Tibial nerve (tissue), 4 donors: ENCODE results near the gene VCAN. TPM values are rescaled to one million over a fixed set of nuclear protein-coding genes. Genes with fewer than 3 reads are reported as not detected.
A peak's percentile ranks its signal among the peaks of the same experiment; 100 is the strongest.
"Not testable (repeated sequence)": the region's sequence is repeated elsewhere in the genome, so short reads cannot be mapped to it uniquely, and the experiment has no call there.

ENCODE experiments used
- DNase-seq, 2 donors: peaks; one replicate each; pipeline ENCODE4 v3.0.0-alpha.2; 2019; ENCODE audit warnings: low spot score in 2 of 2
- H3K27ac ChIP-seq, 4 donors: fragments of 200-600 bp; sonication (generic) in 3 of 4; one replicate each; pipeline ENCODE4 v1.5.1; 2017 to 2019; ENCODE audit warnings: mild to moderate bottlenecking in 1 of 4
- H3K27me3 ChIP-seq, 2 donors: fragments of 200-600 bp; sonication (generic) in 1 of 2; one replicate each; pipeline versions ENCODE4 v1.5.1 to v1.6.0; 2017 to 2019
- H3K36me3 ChIP-seq, 3 donors: fragments of 200-600 bp; sonication (generic); one replicate each; pipeline ENCODE4 v1.5.1; 2018 to 2019
- H3K4me1 ChIP-seq, 4 donors: fragments of 200-600 bp; sonication (generic) in 3 of 4; one replicate each; pipeline ENCODE4 v1.5.1; 2017 to 2019
- H3K4me3 ChIP-seq, 4 donors: fragments of 200-600 bp; sonication (generic) in 3 of 4; one replicate each; pipeline ENCODE4 v1.5.1; 2017 to 2019; ENCODE audit warnings: mild to moderate bottlenecking in 1 of 4, moderate library complexity in 1 of 4
- H3K9me3 ChIP-seq, 4 donors: fragments of 200-600 bp; sonication (generic) in 3 of 4; one replicate each; pipeline ENCODE4 v1.5.1; 2017 to 2019
- CTCF ChIP-seq, 5 experiments: fragments of 200-600 bp in 3 of 5; fragments of 450-650 bp in 2 of 5; sonication (generic) in 3 of 5; IDR thresholded peaks; one replicate each; pipeline ENCODE4 v1.5.1; 2016 to 2019; ENCODE audit warnings: antibody characterized with exemption in 5 of 5, mild to moderate bottlenecking in 3 of 5, moderate library complexity in 2 of 5
- EP300 ChIP-seq, 2 donors: sonication (generic); formaldehyde crosslinking; IDR thresholded peaks; one replicate each; pipeline ENCODE4 v1.6.1; 2017; ENCODE audit warnings: antibody characterized with exemption in 2 of 2, mild to moderate bottlenecking in 1 of 2
- POLR2A ChIP-seq, 2 donors: fragments of 450-650 bp; IDR thresholded peaks; one replicate each; pipeline ENCODE4 v1.6.1; 2017; ENCODE audit warnings: antibody characterized with exemption in 2 of 2, mild to moderate bottlenecking in 2 of 2, moderate library complexity in 2 of 2
- WGBS, 2 donors: methylation state at CpG; one replicate each; pipeline ENCODE4 v1.1.5; 2018; 5-methylcytosine and 5-hydroxymethylcytosine counted together
- total RNA-seq, 4 donors: library from RNA; depleted of rRNA; stranded (reverse); fragments of >200 nt; gene quantifications; one replicate each; pipeline ENCODE4 v1.1.0, GENCODE V29; 2016

The VCAN gene
- total RNA-seq, 4 donors from 2014 or later, result 45.7 to 145 (median 65.4) TPM

- peak; percentile 30 to 56 for DNase-seq
- 49 to 50% methylated on average over 13 of the region's 13 CpGs for WGBS, 2 donors
- TF ChIP-seq CTCF (IDR thresholded peaks at IDR 0.05) (peak; percentile 60 to 78 (median 62)), POLR2A (IDR thresholded peaks at IDR 0.05) (no peak), EP300 (IDR thresholded peaks at IDR 0.05) (peak in 1 of 2 donors; percentile 39)
Measured at GRCh38 chr5:83430130-83431010, 41.2 kb upstream of the VCAN start.

GRCh38 chr5:83433891-83434290 lies 37.7 kb upstream of the VCAN start:
- no peak overlapping the region for H3K4me3 ChIP-seq
- no peaks in the 10 kb centered on the region for H3K9me3 ChIP-seq
- no peak overlapping the region for H3K27ac ChIP-seq
- H3K27me3 ChIP-seq, result no peaks in the 10 kb centered on the region
- TF ChIP-seq POLR2A (IDR thresholded peaks at IDR 0.05) (no peak), CTCF (IDR thresholded peaks at IDR 0.05) (no peak), EP300 (IDR thresholded peaks at IDR 0.05) (no peak)
- no peaks in the 10 kb centered on the region for H3K36me3 ChIP-seq
- H3K4me1 ChIP-seq, result peaks cover 0 to 7% (median 0%) of the 10 kb centered on the region in 4 donors
- no peak for DNase-seq
- 49 to 87% methylated on average over 2 of the region's 2 CpGs for WGBS, 2 donors

More at GRCh38 chr5:83430130-83431010, 41.2 kb upstream of the VCAN start:
- peaks cover 0 to 7% (median 0%) of the 10 kb centered on the region in 4 donors for H3K4me1 ChIP-seq
- H3K36me3 ChIP-seq, result peaks cover 0 to 2% (median 0%) of the 10 kb centered on the region in 3 donors
- H3K9me3 ChIP-seq, result no peaks in the 10 kb centered on the region
- no peaks in the 10 kb centered on the region for H3K27me3 ChIP-seq
- no peak overlapping the region for H3K27ac ChIP-seq
- H3K4me3 ChIP-seq, result no peak overlapping the region

- no peak for TF ChIP-seq CTCF (IDR thresholded peaks at IDR 0.05)
- no peak for TF ChIP-seq EP300 (IDR thresholded peaks at IDR 0.05)
- TF ChIP-seq POLR2A (IDR thresholded peaks at IDR 0.05), result no peak
- no peak overlapping the region for H3K27ac ChIP-seq
Measured at GRCh38 chr5:83434946-83435345, 36.6 kb upstream of the VCAN start.

GRCh38 chr5:83436276-83436675 lies 35.3 kb upstream of the VCAN start:
- no peak for DNase-seq
- Histone ChIP-seq H3K4me1 (no peaks in the 10 kb centered on the region), H3K9me3 (no peaks in the 10 kb centered on the region), H3K4me3 (no peak overlapping the region), H3K27me3 (no peaks in the 10 kb centered on the region), H3K27ac (no peak overlapping the region), H3K36me3 (no peaks in the 10 kb centered on the region)
- TF ChIP-seq CTCF (IDR thresholded peaks at IDR 0.05) (no peak), POLR2A (IDR thresholded peaks at IDR 0.05) (no peak), EP300 (IDR thresholded peaks at IDR 0.05) (no peak)
- 67 to 76% methylated on average over 6 of the region's 6 CpGs for WGBS, 2 donors

More at GRCh38 chr5:83434946-83435345, 36.6 kb upstream of the VCAN start:
- H3K4me1 ChIP-seq, result peaks cover 0 to 7% (median 0%) of the 10 kb centered on the region in 4 donors
- H3K27me3 ChIP-seq, result no peaks in the 10 kb centered on the region
- DNase-seq, result no peak
- no peaks in the 10 kb centered on the region for H3K36me3 ChIP-seq
- WGBS, 2 donors, result 48 to 50% methylated on average over 4 of the region's 4 CpGs
- H3K9me3 ChIP-seq, result no peaks in the 10 kb centered on the region
- no peak overlapping the region for H3K4me3 ChIP-seq

- not testable (repeated sequence) for DNase-seq, H3K27me3 ChIP-seq, H3K9me3 ChIP-seq, H3K4me1 ChIP-seq, H3K4me3 ChIP-seq, H3K27ac ChIP-seq, H3K36me3 ChIP-seq
- WGBS, 2 donors, result 88 to 97% methylated on average over 17 of the region's 17 CpGs
Measured at GRCh38 chr5:83437697-83438096, 33.8 kb upstream of the VCAN start.
